Heart right ventricle (tissue), 16 donors: ENCODE data around the gene SLC29A3. TPM values are rescaled to one million over a fixed set of nuclear protein-coding genes. Genes with fewer than 3 reads are reported as not detected.

Experiments
- ATAC-seq, 8 donors: fragments of 200-7000 bp; cut with Tn5 transposase; one replicate each; pipeline ENCODE4 v1.9.1; 2020; ENCODE audit warnings: mild to moderate bottlenecking in 8 of 8, moderate library complexity in 8 of 8, moderate number of reproducible peaks in 1 of 8
- DNase-seq, 2 donors: peaks; one replicate each; pipeline ENCODE4 v3.0.0-alpha.2; 2020
- H3K27ac ChIP-seq, 10 donors: fragments of 200-600 bp; sonication (generic) in 2 of 10; one replicate each; pipeline versions ENCODE4 v1.5.0 to v1.8.0; 2020 to 2022; ENCODE audit warnings: mild to moderate bottlenecking in 3 of 10
- H3K27me3 ChIP-seq, 7 donors: fragments of 200-600 bp; one replicate each; pipeline ENCODE4 v1.8.0; 2021 to 2022; ENCODE audit warnings: mild to moderate bottlenecking in 2 of 7
- H3K36me3 ChIP-seq, 9 donors: fragments of 200-600 bp; sonication (generic) in 1 of 9; one replicate each; pipeline versions ENCODE4 v1.5.0 to v1.8.0; 2020 to 2022; ENCODE audit warnings: mild to moderate bottlenecking in 2 of 9
- H3K4me1 ChIP-seq, 9 donors: fragments of 200-600 bp; sonication (generic) in 1 of 9; one replicate each; pipeline versions ENCODE4 v1.5.0 to v1.8.0; 2020 to 2022; ENCODE audit warnings: mild to moderate bottlenecking in 4 of 9
- H3K4me3 ChIP-seq, 10 donors: fragments of 200-600 bp; sonication (generic) in 2 of 10; one replicate each; pipeline versions ENCODE4 v1.5.0 to v1.8.0; 2020 to 2022; ENCODE audit warnings: mild to moderate bottlenecking in 7 of 10, moderate library complexity in 2 of 10
- H3K9me3 ChIP-seq, 11 donors: fragments of 200-600 bp in 10 of 11; sonication (generic) in 2 of 11; one replicate each; pipeline versions ENCODE4 v1.5.0 to v1.8.0; 2013 to 2022; ENCODE audit warnings: mild to moderate bottlenecking in 2 of 11, control low read depth in 1 of 11, moderate library complexity in 1 of 11
- CTCF ChIP-seq, 9 donors: fragments of 200-600 bp; sonication (generic) in 2 of 9; IDR thresholded peaks; one replicate each; pipeline versions ENCODE4 v1.5.0 to v1.8.0; 2021 to 2022; ENCODE audit warnings: antibody characterized with exemption in 9 of 9, mild to moderate bottlenecking in 5 of 9, moderate library complexity in 1 of 9
- WGBS, 2 donors: extraction: QIAGEN DNeasy Blood & Tissue Kit; methylation state at CpG; one replicate each; pipeline ENCODE4 v1.1.7; 2013; ENCODE audit warnings: inconsistent platforms in 1 of 2; 5-methylcytosine and 5-hydroxymethylcytosine counted together
- intact Hi-C, 10 donors: fragments of 100-400 bp; cut with DNase I; formaldehyde crosslinking; loops; one replicate each; pipeline versions ENCODE4 v1.11.1 to v1.14.2; 2022
- polyA plus RNA-seq, 2 donors: library from polyadenylated mRNA; stranded (reverse); fragments of 200-250 nt; gene quantifications; one replicate each; pipeline ENCODE4 v1.2.3, GENCODE V29; 2013
- total RNA-seq, 10 donors: library from RNA; stranded (reverse); fragmentation: NEBNext Ultra II Directional in 3 of 10; extraction: Animal tissue kit (Norgen Biotek cat#: 25700) in 3 of 10; gene quantifications; one replicate each; pipeline versions ENCODE4 v1.2.1 to v1.2.4, GENCODE V29; 2021 to 2023
- donor health status: Arrhythmogenic right ventricular cardiomyopathy.
- donor health status: ischemic (EF 13 %, LVEDD 7.1; RV severe dilation, severe dysfunction).
- donor health status: healthy with polysubstance abuse.
- donor health status: DM: no; HTN: yes; CAD: no.
- donor health status: DM: no; HTN: no; CAD: no.
- donor health status: ischemic (EF 25% LVEDD 6.9; RV normal size, moderate dysfunction).
- donor health status: ischemic (EF 25% LVEDD 5.7; RV mildly dilated, moderate dysfunction).
- donor health status: healthy.
- donor health status: DM: yes; HTN: yes; CAD: no.
- donor health status: Ischemic cardiomyopathy.
- donor health status: ischemic (EF 35%, LVEDD 5.7; RV mildly dilated, moderate dysfunction).
- donor health status: nonischemic (EF 11% LVEDD 7.7; RV severe dilation, severe dysfunction).
- donor health status: DM: yes; HTN: yes; CAD: no.
- donor health status: PGD.
- donor health status: ischemic (EF 29% LVEDD 5.4; RV normal size, mild dysfunction).
- donor health status: nonischemic (EF 23%, LVEDD 6.1; RV moderate dilation, normal function).

SLC29A3 gene
- total and polyA plus RNA-seq, 12 donors, result 0.89 to 3.5 (median 1.2) TPM

GRCh38 chr10:71278691-71279588 lies 40.1 kb upstream of the SLC29A3 start:
- peak in 2 of 8 donors; percentile 3 to 32 for ATAC-seq
- no peak for DNase-seq
- no peak for TF ChIP-seq CTCF (IDR thresholded peaks at IDR 0.05)
- H3K4me1 ChIP-seq, result peaks cover 8 to 45% (median 15%) of the 10 kb centered on the region in 9 donors
- 78 to 85% methylated on average over 19 of the region's 19 CpGs for WGBS, 2 donors
- H3K27me3 ChIP-seq, result no peaks in the 10 kb centered on the region
- H3K9me3 ChIP-seq, result no peaks in the 10 kb centered on the region
- H3K4me3 ChIP-seq, result no peak overlapping the region
- intact Hi-C loops, result loop anchor here in 1 of 10 donors (5.0 kb wide), 1 partner anchor 362 kb away; no protein-coding TSS in a partner anchor
- H3K27ac ChIP-seq, result no peak overlapping the region
- peaks cover 0 to 46% (median 9%) of the 10 kb centered on the region in 9 donors for H3K36me3 ChIP-seq

GRCh38 chr10:71279590-71280170 lies 39.4 kb upstream of the SLC29A3 start:
- no peak overlapping the region for H3K4me3 ChIP-seq
- peaks cover 5 to 38% (median 12%) of the 10 kb centered on the region in 9 donors for H3K4me1 ChIP-seq
- H3K27me3 ChIP-seq, result no peaks in the 10 kb centered on the region
- H3K27ac ChIP-seq, result no peak overlapping the region
- DNase-seq (no peak), ATAC-seq (peak in 2 of 8 donors; percentile 9 to 14)
- peaks cover 0 to 53% (median 9%) of the 10 kb centered on the region in 9 donors for H3K36me3 ChIP-seq
- TF ChIP-seq CTCF (IDR thresholded peaks at IDR 0.05), result no peak
- H3K9me3 ChIP-seq, result no peaks in the 10 kb centered on the region
- 82 to 92% methylated on average over 22 of the region's 22 CpGs for WGBS, 2 donors
- intact Hi-C loops, result loop anchor here in 5 of 10 donors (5.0 to 10.0 kb wide), 4 partner anchors 275 to 372 kb away; no protein-coding TSS in a partner anchor

- Histone ChIP-seq H3K27ac (no peak overlapping the region), H3K4me1 (peaks cover 1 to 34% (median 6%) of the 10 kb centered on the region in 9 donors), H3K36me3 (peaks cover 0 to 58% (median 9%) of the 10 kb centered on the region in 9 donors), H3K4me3 (no peak overlapping the region), H3K27me3 (no peaks in the 10 kb centered on the region), H3K9me3 (no peaks in the 10 kb centered on the region)
- WGBS, 2 donors, result 83 to 86% methylated on average over 5 of the region's 5 CpGs
- no peak for TF ChIP-seq CTCF (IDR thresholded peaks at IDR 0.05)
- ATAC-seq (no peak), DNase-seq (no peak)
- intact Hi-C loops, result loop anchor here in 5 of 10 donors (5.0 to 10.0 kb wide), 3 partner anchors 275 to 373 kb away; no protein-coding TSS in a partner anchor
These were observed 38.8 kb upstream of the SLC29A3 start for GRCh38 chr10:71280216-71280615.

GRCh38 chr10:71280825-71281224 lies 38.2 kb upstream of the SLC29A3 start:
- intact Hi-C loops, result loop anchor here in 5 of 10 donors (5.0 to 10.0 kb wide), 3 partner anchors 276 to 374 kb away; no protein-coding TSS in a partner anchor
- H3K4me1 ChIP-seq, result peaks cover 0 to 31% (median 4%) of the 10 kb centered on the region in 9 donors
- 44 to 61% methylated on average over 3 of the region's 3 CpGs for WGBS, 2 donors

More at GRCh38 chr10:71280825-71281224, 38.2 kb upstream of the SLC29A3 start:
- Histone ChIP-seq H3K36me3 (peaks cover 0 to 64% (median 9%) of the 10 kb centered on the region in 9 donors), H3K4me3 (no peak overlapping the region), H3K9me3 (no peaks in the 10 kb centered on the region), H3K27ac (no peak overlapping the region), H3K27me3 (no peaks in the 10 kb centered on the region)
- no peak for ATAC-seq
- no peak for DNase-seq
- no peak for TF ChIP-seq CTCF (IDR thresholded peaks at IDR 0.05)
